Fibroblast of the conjunctiva (primary cell): ENCODE measurements around the gene NTMT1.

ENCODE experiments used
- DNase-seq: peaks from one replicate; pipeline ENCODE4 v3.0.0-alpha.2; 2010; ENCODE audit warnings: low read depth

The NTMT1 gene

GRCh38 chr9:129678844-129679243 lies 52.9 kb downstream of the NTMT1 start:
- DNase-seq = no peak

- no peak for DNase-seq
These were observed 53.6 kb downstream of the NTMT1 start for GRCh38 chr9:129679537-129679936.

GRCh38 chr9:129681924-129682323 lies 56.0 kb downstream of the NTMT1 start:
- no peak for DNase-seq

- no peak for DNase-seq
These were observed 56.4 kb downstream of the NTMT1 start for GRCh38 chr9:129682381-129682780.

GRCh38 chr9:129685220-129685932 lies 59.4 kb downstream of the NTMT1 start:
- DNase-seq = no peak
